ENCODE data around the gene GLYR1.

- TF ChIP-seq CTCF (IDR thresholded peaks at IDR 0.05 in 2 of 3, conservative IDR thresholded peaks at IDR 0.05 in 1 of 3; ENCODE audit: control insufficient read depth in 2 of 3, extremely low read depth in 1 of 3, insufficient read depth in 1 of 3, low read depth in 3 of 3, low read length in 3 of 3) (no peak), RFX5 (IDR thresholded peaks at IDR 0.05; ENCODE audit: low read depth, low read length) (no peak), EZH2 (IDR thresholded peaks at IDR 0.05; ENCODE audit: borderline replicate concordance, control insufficient read depth, low read depth, low read length) (no peak)
Measured at GRCh38 chr16:4797805-4798252, 49.3 kb downstream of the GLYR1 start.
